ENCODE data around the gene ACACA. TPM values are rescaled to one million over a fixed set of nuclear protein-coding genes. Genes with fewer than 3 reads are reported as not detected.

ACACA gene
- total RNA-seq, 3 donors from 2014 or later (not counting 1 experiment from before 2014, with no cell fraction given), result 22.9 to 23.9 (median 23.6) TPM

GRCh38 chr17:37211136-37211535, 195.5 kb downstream of the ACACA start:
- no peak overlapping the region for H3K4me3 ChIP-seq (ENCODE audit: low read length)
- Mint-ChIP-seq H3K27ac (no peak overlapping the region), H3K27me3 (ENCODE audit: low read depth in 2 of 2) (no peaks in the 10 kb centered on the region), H3K4me1 (no peaks in the 10 kb centered on the region), H3K9me3 (no peaks in the 10 kb centered on the region), H3K36me3 (no peaks in the 10 kb centered on the region), H3K4me3 (no peak overlapping the region)
- ATAC-seq, result no peak
- 17% methylated on average over 1 of the region's 2 CpGs for WGBS (ENCODE audit: insufficient coverage)
- H3K4me1 ChIP-seq (ENCODE audit: control insufficient read depth, insufficient read depth, low read length), result no peaks in the 10 kb centered on the region
- H3K36me3 ChIP-seq (ENCODE audit: control insufficient read depth, insufficient read depth, low read length), result peaks cover 17% of the 10 kb centered on the region
- H3K9me3 ChIP-seq (ENCODE audit: control insufficient read depth, insufficient read depth, low read length), result no peaks in the 10 kb centered on the region
- no peaks in the 10 kb centered on the region for H3K27me3 ChIP-seq (ENCODE audit: control insufficient read depth, insufficient read depth, low read length)
- H3K27ac ChIP-seq (ENCODE audit: low read length), result no peak overlapping the region
- no peak for DNase-seq
- TF ChIP-seq, protein P1, sequence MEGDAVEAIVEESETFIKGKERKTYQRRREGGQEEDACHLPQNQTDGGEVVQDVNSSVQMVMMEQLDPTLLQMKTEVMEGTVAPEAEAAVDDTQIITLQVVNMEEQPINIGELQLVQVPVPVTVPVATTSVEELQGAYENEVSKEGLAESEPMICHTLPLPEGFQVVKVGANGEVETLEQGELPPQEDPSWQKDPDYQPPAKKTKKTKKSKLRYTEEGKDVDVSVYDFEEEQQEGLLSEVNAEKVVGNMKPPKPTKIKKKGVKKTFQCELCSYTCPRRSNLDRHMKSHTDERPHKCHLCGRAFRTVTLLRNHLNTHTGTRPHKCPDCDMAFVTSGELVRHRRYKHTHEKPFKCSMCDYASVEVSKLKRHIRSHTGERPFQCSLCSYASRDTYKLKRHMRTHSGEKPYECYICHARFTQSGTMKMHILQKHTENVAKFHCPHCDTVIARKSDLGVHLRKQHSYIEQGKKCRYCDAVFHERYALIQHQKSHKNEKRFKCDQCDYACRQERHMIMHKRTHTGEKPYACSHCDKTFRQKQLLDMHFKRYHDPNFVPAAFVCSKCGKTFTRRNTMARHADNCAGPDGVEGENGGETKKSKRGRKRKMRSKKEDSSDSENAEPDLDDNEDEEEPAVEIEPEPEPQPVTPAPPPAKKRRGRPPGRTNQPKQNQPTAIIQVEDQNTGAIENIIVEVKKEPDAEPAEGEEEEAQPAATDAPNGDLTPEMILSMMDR (IDR thresholded peaks at IDR 0.05), result no peak
- intact Hi-C loops (cut with micrococcal nuclease), result no loop called here

DNA sequence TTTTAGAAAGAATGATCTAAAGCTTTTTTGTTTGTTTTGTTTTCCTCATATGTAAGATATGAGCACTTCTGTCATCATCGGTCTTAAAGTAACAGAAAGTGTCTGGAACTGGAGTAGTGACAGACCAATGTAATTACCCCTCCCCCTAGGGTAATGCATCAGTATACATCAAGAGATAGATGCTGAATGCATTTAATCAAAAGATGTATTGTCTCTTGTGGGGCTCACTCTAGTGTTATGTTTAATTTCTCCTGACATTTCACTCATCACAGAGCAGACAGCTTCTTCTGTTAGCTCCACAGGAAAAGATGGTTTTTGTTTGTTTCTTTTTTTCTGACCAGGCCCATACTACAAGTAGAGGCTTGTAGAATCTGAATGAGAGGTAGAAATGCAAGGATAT, 199.5 kb downstream of the ACACA start:
- Histone ChIP-seq H3K36me3 (ENCODE audit: control insufficient read depth, insufficient read depth, low read length) (peaks cover 23% of the 10 kb centered on the region), H3K27me3 (ENCODE audit: control insufficient read depth, insufficient read depth, low read length) (no peaks in the 10 kb centered on the region), H3K4me3 (ENCODE audit: low read length) (no peak overlapping the region), H3K4me1 (ENCODE audit: control insufficient read depth, insufficient read depth, low read length) (no peaks in the 10 kb centered on the region), H3K9me3 (ENCODE audit: control insufficient read depth, insufficient read depth, low read length) (no peaks in the 10 kb centered on the region), H3K27ac (ENCODE audit: low read length) (no peak overlapping the region)
- WGBS (ENCODE audit: insufficient coverage), result no CpG with 5 or more reads among the region's 1 CpG
- H3K27me3 Mint-ChIP-seq (ENCODE audit: low read depth in 2 of 2), result no peaks in the 10 kb centered on the region
- no peaks in the 10 kb centered on the region for H3K4me1 Mint-ChIP-seq
- TF ChIP-seq, protein P1 (IDR thresholded peaks at IDR 0.05), result no peak
- no peaks in the 10 kb centered on the region for H3K9me3 Mint-ChIP-seq
- no peak for DNase-seq
- intact Hi-C loops (cut with micrococcal nuclease), result no loop called here
- H3K27ac Mint-ChIP-seq, result no peak overlapping the region
- H3K4me3 Mint-ChIP-seq, result no peak overlapping the region
- no peak for ATAC-seq
- H3K36me3 Mint-ChIP-seq, result peaks cover 9% of the 10 kb centered on the region

- TF ChIP-seq, protein P1 (IDR thresholded peaks at IDR 0.05), result no peak
- H3K27ac Mint-ChIP-seq, result no peak overlapping the region
- intact Hi-C loops (cut with micrococcal nuclease), result no loop called here
- Histone ChIP-seq H3K27me3 (ENCODE audit: control insufficient read depth, insufficient read depth, low read length) (no peaks in the 10 kb centered on the region), H3K4me3 (ENCODE audit: low read length) (no peak overlapping the region), H3K36me3 (ENCODE audit: control insufficient read depth, insufficient read depth, low read length) (peaks cover 23% of the 10 kb centered on the region), H3K4me1 (ENCODE audit: control insufficient read depth, insufficient read depth, low read length) (no peaks in the 10 kb centered on the region), H3K27ac (ENCODE audit: low read length) (no peak overlapping the region), H3K9me3 (ENCODE audit: control insufficient read depth, insufficient read depth, low read length) (no peaks in the 10 kb centered on the region)
- no peaks in the 10 kb centered on the region for H3K27me3 Mint-ChIP-seq (ENCODE audit: low read depth in 2 of 2)
- no peaks in the 10 kb centered on the region for H3K9me3 Mint-ChIP-seq
- ATAC-seq (no peak), DNase-seq (no peak)
- no peak overlapping the region for H3K4me3 Mint-ChIP-seq
- H3K4me1 Mint-ChIP-seq, result no peaks in the 10 kb centered on the region
- H3K36me3 Mint-ChIP-seq, result peaks cover 9% of the 10 kb centered on the region
Measured at GRCh38 chr17:37206299-37206698, 200.3 kb downstream of the ACACA start.

DNA sequence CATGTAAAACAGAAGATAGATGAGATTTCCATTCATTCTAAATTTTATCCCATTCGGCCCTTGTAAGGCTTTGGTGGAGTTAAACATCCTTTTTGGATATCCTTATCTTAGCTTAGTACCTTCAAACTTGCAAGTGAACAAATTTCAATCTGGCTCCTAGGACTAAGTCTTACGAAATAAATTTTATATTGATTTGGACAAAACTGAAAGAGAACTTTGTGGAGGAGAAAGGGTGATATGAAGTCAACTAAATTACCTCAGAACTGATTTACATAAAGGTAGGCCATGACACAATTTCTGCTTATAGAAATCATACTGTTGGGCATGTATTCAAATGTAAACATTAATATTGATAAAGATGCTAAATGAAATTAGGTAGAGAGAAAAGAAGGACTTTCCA, 206.1 kb downstream of the ACACA start:
- DNase-seq (no peak), ATAC-seq (no peak)
- Histone ChIP-seq H3K9me3 (ENCODE audit: control insufficient read depth, insufficient read depth, low read length) (no peaks in the 10 kb centered on the region), H3K27ac (ENCODE audit: low read length) (no peak overlapping the region), H3K4me1 (ENCODE audit: control insufficient read depth, insufficient read depth, low read length) (no peaks in the 10 kb centered on the region), H3K27me3 (ENCODE audit: control insufficient read depth, insufficient read depth, low read length) (no peaks in the 10 kb centered on the region), H3K36me3 (ENCODE audit: control insufficient read depth, insufficient read depth, low read length) (peaks cover 9% of the 10 kb centered on the region), H3K4me3 (ENCODE audit: low read length) (no peak overlapping the region)
- no peak overlapping the region for H3K4me3 Mint-ChIP-seq
- H3K36me3 Mint-ChIP-seq, result peaks cover 9% of the 10 kb centered on the region
- WGBS (ENCODE audit: insufficient coverage), result 100% methylated on average over 1 of the region's 2 CpGs
- TF ChIP-seq, protein P1 (IDR thresholded peaks at IDR 0.05), result no peak
- H3K27me3 Mint-ChIP-seq (ENCODE audit: low read depth in 2 of 2), result no peaks in the 10 kb centered on the region
- H3K27ac Mint-ChIP-seq, result no peak overlapping the region
- H3K4me1 Mint-ChIP-seq, result no peaks in the 10 kb centered on the region
- intact Hi-C loops (cut with micrococcal nuclease), result no loop called here
- H3K9me3 Mint-ChIP-seq, result no peaks in the 10 kb centered on the region
